Activated T-helper 17 cell treated with anti-CD3 and anti-CD28 coated beads, Interleukin-2, amount 50 U/mL, for 72 hours (primary cell): ENCODE measurements around the gene HEYL. TPM values are rescaled to one million over a fixed set of nuclear protein-coding genes. Genes with fewer than 3 reads are reported as not detected.
"Not testable (repeated sequence)": the region's sequence is repeated elsewhere in the genome, so short reads cannot be mapped to it uniquely, and the experiment has no call there.

ENCODE experiments used
- ATAC-seq: fragments of 150-1000 bp; cut with Tn5 transposase; replicated peaks from 2 replicates; pipeline ENCODE4 v1.10.0; 2021; ENCODE audit warnings: mild to moderate bottlenecking, moderate library complexity
- H3K27ac Mint-ChIP-seq: one replicate; pipeline ENCODE4 v1.8.0; 2022; ENCODE audit warnings: mixed read lengths
- H3K27me3 Mint-ChIP-seq: one replicate; pipeline ENCODE4 v1.8.0; 2022; ENCODE audit warnings: mixed read lengths
- H3K36me3 Mint-ChIP-seq: one replicate; pipeline ENCODE4 v1.8.0; 2022; ENCODE audit warnings: low read depth, mild to moderate bottlenecking, mixed read lengths
- H3K4me1 Mint-ChIP-seq: one replicate; pipeline ENCODE4 v1.8.0; 2022; ENCODE audit warnings: mixed read lengths
- H3K4me3 Mint-ChIP-seq: one replicate; pipeline ENCODE4 v1.8.0; 2022; ENCODE audit warnings: mild to moderate bottlenecking, mixed read lengths
- H3K9me3 Mint-ChIP-seq: one replicate; pipeline ENCODE4 v1.8.0; 2022; ENCODE audit warnings: mixed read lengths
- total RNA-seq, 2 donors: library from RNA; stranded (reverse); gene quantifications; one replicate each; pipeline ENCODE4 v1.2.3, GENCODE V29; 2022

The HEYL gene
- total RNA-seq, 2 donors from 2014 or later, result 0.40 TPM; not detected in 1

DNA sequence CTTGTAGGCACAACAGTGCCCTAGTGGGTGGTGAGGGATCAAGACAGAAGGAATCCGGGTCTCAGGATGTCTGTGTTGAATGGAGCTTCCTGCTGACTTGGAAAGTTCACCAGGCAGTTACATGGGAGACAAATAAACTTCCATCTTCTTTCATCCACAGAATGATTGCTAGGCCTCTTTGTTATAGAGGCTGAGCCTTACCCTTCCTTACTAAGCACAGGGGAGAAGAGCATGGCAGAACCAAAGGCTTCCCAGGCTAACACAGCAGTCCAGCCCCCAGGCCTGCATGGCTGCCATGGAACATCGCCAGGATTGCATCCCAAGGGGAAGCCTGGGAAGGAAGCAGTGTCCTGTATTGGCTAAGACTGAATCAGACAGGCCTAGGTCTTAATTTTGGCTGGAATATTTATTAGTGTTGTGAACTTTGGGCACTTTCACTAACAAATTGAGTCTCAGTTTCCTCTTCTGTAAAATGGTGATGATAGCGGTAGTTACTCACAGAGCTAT, 18.7 kb downstream of the HEYL start:
- no peaks in the 10 kb centered on the region for H3K9me3 Mint-ChIP-seq
- no peaks in the 10 kb centered on the region for H3K36me3 Mint-ChIP-seq
- H3K4me1 Mint-ChIP-seq, result no peaks in the 10 kb centered on the region
- H3K4me3 Mint-ChIP-seq, result no peak overlapping the region
- H3K27me3 Mint-ChIP-seq, result peaks cover 4% of the 10 kb centered on the region
- no peak for ATAC-seq
- H3K27ac Mint-ChIP-seq, result no peak overlapping the region

DNA sequence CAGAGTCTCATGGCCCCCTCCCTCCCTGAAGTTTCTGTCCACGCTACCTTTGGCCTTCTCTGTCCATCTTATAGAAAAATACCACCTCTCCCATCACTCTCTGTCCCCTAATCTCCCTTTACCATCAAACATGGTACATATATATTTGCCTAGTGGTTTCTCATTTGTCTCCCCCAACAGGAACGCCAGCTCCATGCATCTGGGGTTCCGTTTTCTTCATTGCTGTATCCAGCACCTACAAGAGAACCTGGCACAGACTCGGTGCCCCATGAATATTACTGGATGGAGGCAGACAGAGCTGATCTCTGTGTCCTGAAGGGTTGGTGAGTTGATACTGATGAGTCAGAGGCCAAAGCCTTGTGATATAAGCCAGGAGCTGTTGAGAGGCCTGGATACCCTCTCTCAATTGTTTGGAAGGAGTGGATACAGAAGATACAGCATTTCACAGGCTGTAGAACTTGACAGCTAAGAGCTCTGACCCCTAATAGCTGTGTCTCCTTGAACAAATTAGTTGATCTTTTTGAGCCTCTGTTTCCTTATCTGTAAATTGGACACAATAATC, 21.9 kb downstream of the HEYL start:
- Mint-ChIP-seq H3K27me3 (no peaks in the 10 kb centered on the region), H3K4me1 (no peaks in the 10 kb centered on the region), H3K36me3 (no peaks in the 10 kb centered on the region), H3K9me3 (no peaks in the 10 kb centered on the region), H3K4me3 (no peak overlapping the region), H3K27ac (no peak overlapping the region)
- ATAC-seq, result no peak

DNA sequence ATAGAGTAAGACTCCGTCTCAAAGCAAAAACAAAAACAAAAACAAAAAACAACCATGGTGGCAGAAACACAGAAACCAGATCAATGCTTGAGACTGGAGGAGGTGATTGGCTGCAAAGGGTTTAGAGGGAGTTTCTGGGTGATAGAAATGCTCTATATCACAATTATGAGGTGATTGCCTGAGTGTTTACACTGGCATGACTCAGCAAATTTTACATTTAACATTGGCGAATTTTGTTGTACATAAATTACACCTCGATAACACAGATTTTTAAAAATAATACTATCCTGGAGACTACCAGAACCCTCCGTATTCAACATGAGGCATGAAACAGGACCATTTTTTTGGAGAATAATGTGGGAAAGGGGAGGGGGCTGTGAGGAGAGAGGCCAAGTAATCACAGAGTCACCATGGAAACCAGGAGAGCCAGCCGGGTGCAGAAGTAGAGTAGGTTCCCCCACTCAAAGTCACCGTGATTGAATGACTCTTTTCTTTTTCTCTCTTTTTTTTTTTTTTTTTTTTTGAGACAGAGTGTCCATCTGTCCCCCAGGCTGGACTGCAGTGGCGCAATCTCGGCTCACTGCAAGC, 24.3 kb downstream of the HEYL start:
- Mint-ChIP-seq H3K4me1 (no peaks in the 10 kb centered on the region), H3K4me3 (no peak overlapping the region), H3K27me3 (no peaks in the 10 kb centered on the region), H3K27ac (no peak overlapping the region), H3K36me3 (no peaks in the 10 kb centered on the region), H3K9me3 (no peaks in the 10 kb centered on the region)
- ATAC-seq, result no peak

DNA sequence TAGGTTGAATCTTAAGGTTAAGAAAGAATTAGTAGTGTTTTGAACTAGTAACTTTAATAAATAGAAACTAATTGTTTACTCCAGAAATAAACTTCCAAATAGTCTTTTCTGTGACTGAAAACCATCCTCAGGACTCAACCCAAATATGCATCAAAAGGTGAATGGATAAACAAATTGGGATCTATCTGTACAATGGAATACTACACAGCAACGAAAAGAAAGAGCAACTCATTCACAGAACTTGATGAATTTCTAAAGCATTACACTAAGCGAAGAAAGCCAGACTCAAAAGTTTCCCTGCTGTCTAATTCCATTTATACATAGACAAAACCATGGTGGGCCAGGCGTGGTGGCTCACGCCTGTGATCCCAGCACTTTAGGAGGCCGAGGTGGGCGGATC, 25.0 kb downstream of the HEYL start:
- no peaks in the 10 kb centered on the region for H3K36me3 Mint-ChIP-seq
- no peak overlapping the region for H3K27ac Mint-ChIP-seq
- ATAC-seq, result no peak
- no peak overlapping the region for H3K4me3 Mint-ChIP-seq
- H3K27me3 Mint-ChIP-seq, result no peaks in the 10 kb centered on the region
- no peaks in the 10 kb centered on the region for H3K9me3 Mint-ChIP-seq
- H3K4me1 Mint-ChIP-seq, result peaks cover 2% of the 10 kb centered on the region

DNA sequence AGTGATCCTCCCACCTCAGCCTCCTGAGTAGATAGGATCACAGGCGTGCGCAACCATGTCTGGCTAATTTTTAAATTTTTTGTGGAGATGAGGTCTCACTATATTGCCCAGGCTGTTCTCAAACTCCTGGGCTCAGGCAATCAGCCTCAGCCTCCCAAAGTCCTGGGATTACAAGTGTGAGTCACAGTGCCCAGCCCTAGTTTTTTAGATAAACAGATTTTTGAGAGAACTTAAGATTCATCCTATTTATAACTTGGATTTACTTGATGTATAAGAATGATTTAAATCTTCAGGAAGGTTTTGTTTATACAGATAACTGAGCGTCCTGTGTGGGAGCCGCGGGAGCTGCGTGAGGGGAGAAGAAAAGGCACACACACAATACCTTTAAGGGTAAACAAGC, 26.2 kb downstream of the HEYL start:
- Mint-ChIP-seq H3K4me3 (no peak overlapping the region), H3K27me3 (no peaks in the 10 kb centered on the region), H3K9me3 (no peaks in the 10 kb centered on the region), H3K36me3 (no peaks in the 10 kb centered on the region), H3K27ac (no peak overlapping the region), H3K4me1 (peaks cover 4% of the 10 kb centered on the region)
- ATAC-seq, result no peak

DNA sequence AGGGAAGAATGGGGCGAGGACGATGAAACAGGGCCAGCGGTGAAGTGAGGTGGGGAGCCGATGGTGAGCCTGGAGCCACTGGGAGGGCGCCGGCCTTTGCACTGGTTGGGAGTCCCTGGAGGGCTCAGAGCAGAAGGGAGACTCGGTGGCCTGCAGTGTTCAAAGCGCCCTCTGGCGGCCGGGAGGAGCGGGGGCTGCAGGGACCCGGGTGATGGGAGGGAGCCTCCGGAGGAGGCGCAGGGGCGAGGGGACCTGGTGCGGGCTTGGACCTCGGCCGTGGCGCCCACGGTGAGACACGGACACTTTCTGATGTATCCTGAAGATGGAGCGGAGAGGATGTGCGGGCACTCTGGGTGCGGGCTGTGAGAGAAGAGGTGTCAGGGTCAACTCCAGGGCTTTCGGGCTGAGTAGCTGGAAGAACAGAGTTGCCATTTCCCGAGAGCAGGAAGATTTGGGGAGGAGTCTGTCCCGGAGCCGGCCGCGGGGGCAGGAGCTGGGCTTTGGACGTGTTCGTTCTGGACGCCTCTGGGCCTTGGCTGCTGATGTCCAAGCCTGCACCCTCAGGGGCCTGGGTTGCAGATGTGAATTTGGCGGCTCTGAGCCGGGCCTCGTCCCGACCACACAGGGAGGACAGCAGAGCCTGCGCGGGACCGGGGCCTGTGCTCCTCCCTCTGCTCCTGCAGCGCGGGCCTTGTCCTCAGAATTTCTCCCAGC, 29.7 kb downstream of the HEYL start:
- H3K4me1 Mint-ChIP-seq, result peaks cover 4% of the 10 kb centered on the region

DNA sequence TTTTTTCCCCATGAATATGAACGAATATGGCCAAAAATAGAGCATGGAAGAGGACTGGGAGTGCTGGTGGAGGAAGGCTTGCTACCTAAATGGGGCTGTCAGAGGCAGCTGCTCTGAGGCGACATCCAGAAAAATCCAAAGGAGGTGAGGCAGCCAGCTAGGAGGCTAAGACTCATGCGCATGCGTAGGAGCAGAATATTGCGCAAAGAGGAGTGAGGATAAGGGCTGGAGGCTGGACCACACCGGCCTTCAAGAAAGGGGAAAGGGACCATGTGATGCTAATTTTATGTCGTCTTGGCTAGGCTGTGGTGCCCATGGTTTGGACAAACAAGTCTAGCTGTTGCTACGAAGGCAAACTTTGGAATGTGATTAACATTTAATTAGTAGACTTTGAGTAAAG, 30.5 kb downstream of the HEYL start:
- peaks cover 2% of the 10 kb centered on the region for H3K27me3 Mint-ChIP-seq
- H3K27ac Mint-ChIP-seq, result no peak overlapping the region
- H3K4me3 Mint-ChIP-seq, result no peak overlapping the region
- no peak for ATAC-seq
- no peaks in the 10 kb centered on the region for H3K36me3 Mint-ChIP-seq
- H3K9me3 Mint-ChIP-seq, result no peaks in the 10 kb centered on the region
- peaks cover 4% of the 10 kb centered on the region for H3K4me1 Mint-ChIP-seq

More for the DNA sequence above, 29.7 kb downstream of the HEYL start:
- Mint-ChIP-seq H3K4me3 (no peak overlapping the region), H3K27me3 (no peaks in the 10 kb centered on the region), H3K9me3 (no peaks in the 10 kb centered on the region), H3K36me3 (no peaks in the 10 kb centered on the region), H3K27ac (no peak overlapping the region)
- ATAC-seq, result peak; percentile 83

DNA sequence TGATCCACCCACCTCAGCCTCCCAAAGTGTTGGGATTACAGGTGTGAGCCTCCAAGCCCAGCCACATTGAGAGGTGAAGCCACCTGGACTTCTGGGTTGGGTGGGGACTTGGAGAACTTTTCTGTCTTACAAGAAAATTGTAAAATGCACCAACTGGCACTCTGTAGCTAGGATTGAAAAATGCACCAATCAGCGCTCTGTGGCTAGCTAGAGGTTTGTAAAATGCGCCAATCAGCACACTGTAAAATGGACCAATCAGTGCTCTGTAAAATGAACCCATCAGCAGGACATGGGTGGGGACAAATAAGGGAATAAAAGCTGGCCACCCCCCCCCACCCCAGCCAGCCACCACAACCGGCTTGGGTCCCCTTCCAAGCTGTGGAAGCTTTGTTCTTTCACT, 35.8 kb downstream of the HEYL start:
- not testable (repeated sequence) for H3K27me3 Mint-ChIP-seq, H3K9me3 Mint-ChIP-seq, H3K4me1 Mint-ChIP-seq, H3K36me3 Mint-ChIP-seq, ATAC-seq, H3K4me3 Mint-ChIP-seq, H3K27ac Mint-ChIP-seq

DNA sequence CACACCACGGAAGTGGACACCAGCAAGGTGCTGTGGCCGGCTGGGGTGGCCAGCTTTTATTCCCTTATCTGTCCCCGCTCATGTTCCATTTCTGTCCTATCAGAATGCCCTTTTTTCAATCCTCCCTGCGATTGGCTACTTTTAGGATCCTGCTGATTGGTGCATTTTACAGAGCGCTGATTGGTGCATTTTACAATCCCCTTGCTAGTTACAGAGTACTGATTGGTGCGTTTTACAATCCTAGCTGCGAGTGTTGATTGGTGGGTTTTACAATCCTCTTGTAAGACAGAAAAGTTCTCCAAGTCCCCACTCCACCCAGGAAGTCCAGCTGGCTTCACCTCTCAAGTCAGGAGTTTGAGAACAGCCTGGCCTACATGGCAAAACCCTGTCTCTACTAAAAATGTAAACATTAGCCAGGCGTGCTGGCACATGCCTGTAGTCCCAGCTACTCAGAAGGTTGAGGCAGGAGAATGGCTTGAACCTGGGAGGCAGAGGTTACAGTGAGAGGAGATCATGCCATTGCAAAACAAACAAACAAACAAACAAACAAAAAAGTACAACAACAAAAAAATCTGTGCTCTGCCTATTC, 37.7 kb downstream of the HEYL start:
- H3K4me3 Mint-ChIP-seq, H3K36me3 Mint-ChIP-seq, ATAC-seq, H3K27ac Mint-ChIP-seq, H3K27me3 Mint-ChIP-seq, H3K9me3 Mint-ChIP-seq: not testable (repeated sequence)
- peaks cover 15% of the 10 kb centered on the region for H3K4me1 Mint-ChIP-seq

DNA sequence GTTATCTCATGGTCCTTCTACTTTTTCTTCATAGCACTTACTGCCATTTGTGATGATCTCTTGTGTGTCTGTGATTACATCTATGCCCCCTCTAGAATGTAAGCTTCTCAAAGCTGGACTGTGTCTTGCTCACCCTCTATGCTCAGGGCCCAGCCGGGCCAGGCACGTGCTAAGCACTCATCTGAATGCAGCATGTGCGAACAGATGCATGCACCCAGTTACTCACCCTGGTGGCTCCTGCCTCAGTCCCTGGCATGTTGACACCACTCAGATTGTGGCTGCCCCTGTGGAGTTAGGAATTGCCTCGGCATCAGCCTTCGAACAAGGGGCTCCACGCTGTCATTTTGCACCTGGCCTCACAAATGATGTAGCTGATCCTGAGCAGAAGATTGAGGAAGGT, 43.3 kb downstream of the HEYL start:
- Mint-ChIP-seq H3K9me3 (no peaks in the 10 kb centered on the region), H3K4me1 (peaks cover 15% of the 10 kb centered on the region), H3K36me3 (no peaks in the 10 kb centered on the region), H3K27ac (no peak overlapping the region), H3K27me3 (peaks cover 3% of the 10 kb centered on the region), H3K4me3 (no peak overlapping the region)
- no peak for ATAC-seq

DNA sequence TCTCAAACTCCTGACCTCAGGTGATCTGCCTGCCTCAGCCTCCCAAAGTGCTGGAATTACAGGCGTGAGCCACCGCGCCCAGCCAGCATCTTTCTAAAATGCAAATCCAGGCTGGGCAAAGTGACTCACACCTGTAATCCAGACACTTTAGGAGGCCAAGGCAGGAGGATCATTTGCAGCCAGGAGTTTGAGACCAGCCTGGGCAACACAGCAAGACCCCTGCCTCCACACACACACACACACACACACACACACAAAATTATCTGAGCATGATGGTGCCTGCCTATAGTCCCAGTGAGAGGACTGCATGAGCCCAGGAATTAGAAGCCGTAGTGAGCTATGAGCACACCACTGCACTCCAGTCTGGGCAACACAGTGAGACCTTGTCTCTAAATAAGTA, 46.1 kb downstream of the HEYL start:
- Mint-ChIP-seq H3K36me3 (no peaks in the 10 kb centered on the region), H3K4me3 (no peak overlapping the region), H3K27ac (no peak overlapping the region), H3K4me1 (peaks cover 10% of the 10 kb centered on the region), H3K27me3 (peaks cover 3% of the 10 kb centered on the region), H3K9me3 (no peaks in the 10 kb centered on the region)
- no peak for ATAC-seq

DNA sequence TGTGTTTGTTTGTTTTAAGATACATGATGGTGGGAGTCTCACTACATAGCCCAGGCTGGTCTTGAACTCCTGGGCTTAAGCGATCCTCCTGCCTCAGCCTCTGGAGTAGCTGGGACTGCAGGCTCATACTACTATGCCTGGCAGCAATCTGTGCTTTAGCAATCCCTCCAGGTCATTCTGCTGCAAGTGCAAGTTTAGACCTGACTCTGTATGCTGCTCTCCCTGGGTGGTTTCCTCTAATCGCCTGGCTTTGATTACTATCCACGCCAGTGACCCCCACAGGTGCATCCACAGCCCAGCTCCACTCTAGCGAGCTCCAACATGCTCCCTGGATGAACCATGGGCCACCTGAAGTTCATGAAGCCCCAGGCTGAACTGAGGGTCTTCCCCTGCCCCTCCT, 47.4 kb downstream of the HEYL start:
- Mint-ChIP-seq H3K9me3 (no peaks in the 10 kb centered on the region), H3K27ac (no peak overlapping the region), H3K4me3 (no peak overlapping the region), H3K27me3 (peaks cover 3% of the 10 kb centered on the region), H3K36me3 (no peaks in the 10 kb centered on the region), H3K4me1 (peaks cover 3% of the 10 kb centered on the region)
- ATAC-seq, result no peak

DNA sequence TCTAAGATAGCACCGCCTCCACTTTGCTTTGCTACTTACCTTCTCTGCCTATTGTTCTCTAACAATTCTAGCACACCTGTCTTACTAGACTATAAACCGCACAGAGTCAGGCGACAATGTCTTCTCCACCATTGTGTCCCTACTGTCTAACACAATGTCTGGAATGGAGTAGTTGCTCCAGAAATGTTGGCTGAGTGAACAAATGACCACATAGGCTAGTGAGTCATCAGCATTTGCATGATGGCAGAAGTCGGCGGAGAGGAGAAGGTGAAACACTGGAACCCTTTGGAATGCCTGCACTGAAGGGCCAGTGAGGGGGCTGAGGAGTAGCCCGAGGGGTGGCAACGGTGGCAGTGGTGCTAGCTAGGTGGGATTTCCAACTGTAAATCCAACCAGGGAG, 48.9 kb downstream of the HEYL start:
- no peak for ATAC-seq
- Mint-ChIP-seq H3K4me3 (no peak overlapping the region), H3K4me1 (peaks cover 3% of the 10 kb centered on the region), H3K27ac (no peak overlapping the region), H3K36me3 (no peaks in the 10 kb centered on the region), H3K9me3 (no peaks in the 10 kb centered on the region), H3K27me3 (no peaks in the 10 kb centered on the region)

DNA sequence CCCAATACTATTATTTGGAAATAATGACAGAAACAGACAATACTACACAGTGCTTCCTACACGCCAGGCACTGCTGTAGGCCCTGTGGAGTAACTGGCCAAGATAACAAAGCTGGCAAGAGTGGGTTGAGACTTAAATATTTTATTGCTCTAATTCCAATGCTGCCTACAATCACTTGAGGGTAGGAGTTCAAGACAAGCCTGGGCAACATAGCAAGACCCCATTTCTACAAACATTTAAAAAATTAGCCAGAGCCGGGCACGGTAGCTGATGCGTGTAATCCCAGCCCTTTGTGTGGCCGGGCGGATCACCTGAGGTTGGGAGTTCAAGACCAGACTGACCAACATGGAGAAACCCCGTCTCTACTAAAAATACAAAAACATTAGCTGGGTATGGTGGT, 53.5 kb downstream of the HEYL start:
- H3K27ac Mint-ChIP-seq, result no peak overlapping the region
- no peaks in the 10 kb centered on the region for H3K9me3 Mint-ChIP-seq
- H3K27me3 Mint-ChIP-seq, result no peaks in the 10 kb centered on the region
- peaks cover 3% of the 10 kb centered on the region for H3K4me1 Mint-ChIP-seq
- ATAC-seq, result no peak
- no peak overlapping the region for H3K4me3 Mint-ChIP-seq
- H3K36me3 Mint-ChIP-seq, result no peaks in the 10 kb centered on the region
